HL-60 (cell line): ENCODE results near the gene RFTN1.

Source experiments
- GABPA ChIP-seq: IDR thresholded peaks from 2 replicates; pipeline ENCODE4 v1.6.1; 2012; ENCODE audit warnings: low read depth
- POLR2AphosphoS5 ChIP-seq: IDR thresholded peaks from 2 replicates; pipeline ENCODE4 v1.6.1; 2012; ENCODE audit warnings: low read depth
- SPI1 ChIP-seq: IDR thresholded peaks from 2 replicates; pipeline ENCODE4 v1.6.1; 2012; ENCODE audit warnings: low read depth, mild to moderate bottlenecking, borderline replicate concordance
- TF ChIP-seq, protein P1 (sequence below): IDR thresholded peaks from one replicate; pipeline ENCODE4 v1.5.1; 2011; ENCODE audit warnings: low read length, control low read depth, inconsistent platforms; ENCODE audit not compliant: insufficient read depth
- TF ChIP-seq, protein P2 (sequence below): IDR thresholded peaks from 2 replicates; pipeline ENCODE4 v1.6.1; 2012; ENCODE audit warnings: low read depth; ENCODE audit not compliant: insufficient replicate concordance

DNA sequence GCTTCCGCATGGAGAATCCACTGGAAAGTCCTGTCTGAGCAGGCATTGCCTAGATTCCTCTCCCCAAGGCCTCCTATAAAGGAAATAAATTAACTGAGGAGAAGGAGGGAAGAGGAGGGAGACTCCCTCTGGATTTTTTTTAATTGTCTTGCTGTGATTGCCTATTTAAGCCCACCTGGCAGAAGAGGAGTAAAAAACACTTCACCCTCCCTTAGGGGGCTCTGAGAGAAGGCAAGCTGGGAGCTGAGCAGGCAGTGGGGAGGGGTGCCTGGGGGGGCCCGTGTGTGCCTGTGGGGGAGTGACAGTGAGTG is 138.6 kb downstream of the RFTN1 start:
- TF ChIP-seq, protein P1, sequence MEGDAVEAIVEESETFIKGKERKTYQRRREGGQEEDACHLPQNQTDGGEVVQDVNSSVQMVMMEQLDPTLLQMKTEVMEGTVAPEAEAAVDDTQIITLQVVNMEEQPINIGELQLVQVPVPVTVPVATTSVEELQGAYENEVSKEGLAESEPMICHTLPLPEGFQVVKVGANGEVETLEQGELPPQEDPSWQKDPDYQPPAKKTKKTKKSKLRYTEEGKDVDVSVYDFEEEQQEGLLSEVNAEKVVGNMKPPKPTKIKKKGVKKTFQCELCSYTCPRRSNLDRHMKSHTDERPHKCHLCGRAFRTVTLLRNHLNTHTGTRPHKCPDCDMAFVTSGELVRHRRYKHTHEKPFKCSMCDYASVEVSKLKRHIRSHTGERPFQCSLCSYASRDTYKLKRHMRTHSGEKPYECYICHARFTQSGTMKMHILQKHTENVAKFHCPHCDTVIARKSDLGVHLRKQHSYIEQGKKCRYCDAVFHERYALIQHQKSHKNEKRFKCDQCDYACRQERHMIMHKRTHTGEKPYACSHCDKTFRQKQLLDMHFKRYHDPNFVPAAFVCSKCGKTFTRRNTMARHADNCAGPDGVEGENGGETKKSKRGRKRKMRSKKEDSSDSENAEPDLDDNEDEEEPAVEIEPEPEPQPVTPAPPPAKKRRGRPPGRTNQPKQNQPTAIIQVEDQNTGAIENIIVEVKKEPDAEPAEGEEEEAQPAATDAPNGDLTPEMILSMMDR = no peak
- TF ChIP-seq, protein P2, sequence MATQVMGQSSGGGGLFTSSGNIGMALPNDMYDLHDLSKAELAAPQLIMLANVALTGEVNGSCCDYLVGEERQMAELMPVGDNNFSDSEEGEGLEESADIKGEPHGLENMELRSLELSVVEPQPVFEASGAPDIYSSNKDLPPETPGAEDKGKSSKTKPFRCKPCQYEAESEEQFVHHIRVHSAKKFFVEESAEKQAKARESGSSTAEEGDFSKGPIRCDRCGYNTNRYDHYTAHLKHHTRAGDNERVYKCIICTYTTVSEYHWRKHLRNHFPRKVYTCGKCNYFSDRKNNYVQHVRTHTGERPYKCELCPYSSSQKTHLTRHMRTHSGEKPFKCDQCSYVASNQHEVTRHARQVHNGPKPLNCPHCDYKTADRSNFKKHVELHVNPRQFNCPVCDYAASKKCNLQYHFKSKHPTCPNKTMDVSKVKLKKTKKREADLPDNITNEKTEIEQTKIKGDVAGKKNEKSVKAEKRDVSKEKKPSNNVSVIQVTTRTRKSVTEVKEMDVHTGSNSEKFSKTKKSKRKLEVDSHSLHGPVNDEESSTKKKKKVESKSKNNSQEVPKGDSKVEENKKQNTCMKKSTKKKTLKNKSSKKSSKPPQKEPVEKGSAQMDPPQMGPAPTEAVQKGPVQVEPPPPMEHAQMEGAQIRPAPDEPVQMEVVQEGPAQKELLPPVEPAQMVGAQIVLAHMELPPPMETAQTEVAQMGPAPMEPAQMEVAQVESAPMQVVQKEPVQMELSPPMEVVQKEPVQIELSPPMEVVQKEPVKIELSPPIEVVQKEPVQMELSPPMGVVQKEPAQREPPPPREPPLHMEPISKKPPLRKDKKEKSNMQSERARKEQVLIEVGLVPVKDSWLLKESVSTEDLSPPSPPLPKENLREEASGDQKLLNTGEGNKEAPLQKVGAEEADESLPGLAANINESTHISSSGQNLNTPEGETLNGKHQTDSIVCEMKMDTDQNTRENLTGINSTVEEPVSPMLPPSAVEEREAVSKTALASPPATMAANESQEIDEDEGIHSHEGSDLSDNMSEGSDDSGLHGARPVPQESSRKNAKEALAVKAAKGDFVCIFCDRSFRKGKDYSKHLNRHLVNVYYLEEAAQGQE = no peak
- no peak for TF ChIP-seq GABPA
- no peak for TF ChIP-seq POLR2AphosphoS5
- no peak for TF ChIP-seq SPI1
